HG02763 (cell line): Measurements from ENCODE around the gene RAC2.

Source experiments
- ATAC-seq: cut with Tn5 transposase; IDR thresholded peaks from one replicate; pipeline ENCODE4 v1.9.1; 2021; ENCODE audit warnings: mild to moderate bottlenecking, moderate library complexity; ENCODE audit not compliant: unreplicated experiment

Gene RAC2

GRCh38 chr22:37222440-37222971 lies 21.6 kb downstream of the RAC2 start:
- no peak for ATAC-seq

DNA sequence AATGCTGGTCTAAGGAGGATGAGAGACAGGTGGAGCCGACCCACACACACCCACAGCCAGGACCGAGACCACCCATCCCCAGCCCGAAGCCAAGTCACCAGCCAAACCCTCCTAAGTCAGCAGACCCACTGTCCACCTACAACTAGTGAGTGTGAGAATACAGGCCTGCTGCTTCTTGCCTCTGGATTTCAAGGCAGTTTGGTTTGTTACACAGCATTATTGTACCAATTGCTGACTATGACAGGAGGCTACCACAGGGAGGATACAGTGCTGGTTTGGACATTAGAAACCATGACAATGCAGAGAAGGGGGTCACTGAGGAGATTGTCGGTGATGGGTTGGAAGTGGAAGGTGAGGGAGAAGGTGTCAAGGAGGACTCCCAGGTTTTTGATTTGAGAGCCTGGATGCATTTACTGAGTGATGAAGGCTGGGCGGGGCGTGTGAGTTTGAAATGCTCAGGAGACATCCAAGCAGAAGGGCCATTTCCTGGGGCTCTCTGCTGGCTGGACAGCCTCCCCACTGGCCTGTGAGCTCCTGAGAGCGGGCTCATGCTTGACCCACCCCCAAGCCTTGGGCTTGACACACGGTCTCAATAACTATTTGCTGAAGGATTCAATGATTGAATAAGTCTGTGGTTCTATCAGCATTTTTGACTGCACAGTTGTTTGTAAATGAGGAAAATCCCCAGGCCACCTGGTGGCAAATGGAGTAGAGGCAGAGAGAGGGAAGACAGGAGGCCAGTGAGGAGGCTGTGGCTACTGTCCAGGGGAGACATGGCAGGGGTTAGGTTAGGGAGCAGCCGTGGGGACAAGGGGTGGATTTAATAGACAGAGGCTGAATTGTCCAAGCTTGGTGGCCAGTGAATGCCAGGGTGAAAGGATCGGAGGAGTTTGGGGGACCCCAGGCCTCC lies 22.4 kb downstream of the RAC2 start:
- no peak for ATAC-seq

GRCh38 chr22:37220543-37220981 lies 23.5 kb downstream of the RAC2 start:
- no peak for ATAC-seq

GRCh38 chr22:37219533-37219932 lies 24.5 kb downstream of the RAC2 start:
- ATAC-seq, result no peak

DNA sequence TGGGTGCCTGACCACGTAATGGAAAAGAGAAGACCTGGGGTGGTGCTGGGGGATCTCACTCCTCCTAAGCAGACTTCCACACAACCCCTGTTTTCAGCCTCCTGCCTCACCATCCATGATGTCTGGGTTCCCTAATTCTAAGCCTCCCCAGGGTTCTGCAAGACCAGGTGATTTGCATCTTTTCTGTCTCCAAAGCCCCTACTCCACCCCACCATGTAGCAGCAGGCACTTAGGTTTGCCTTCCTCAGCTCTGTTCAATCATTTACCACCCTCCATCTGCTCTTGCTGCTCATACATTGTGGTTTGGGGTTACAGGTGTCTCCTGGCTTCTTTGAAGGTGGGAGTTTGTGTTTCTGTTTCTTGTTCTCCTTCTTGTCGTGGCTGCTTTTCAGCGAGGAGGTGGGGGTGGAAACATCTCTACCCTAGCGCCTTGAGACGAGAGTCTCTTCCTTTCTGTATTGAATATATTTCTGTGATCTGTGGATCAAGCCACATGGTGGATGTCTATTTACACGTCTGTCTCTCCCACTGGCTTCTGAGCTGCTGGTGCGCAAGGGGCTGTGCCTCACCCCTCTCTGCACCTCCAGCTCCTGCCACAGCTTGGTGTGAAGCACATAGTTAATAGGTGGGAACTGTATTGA lies 25.2 kb downstream of the RAC2 start:
- ATAC-seq, result peak; percentile 86

- no peak for ATAC-seq
Observed at GRCh38 chr22:37218399-37218770, 25.7 kb downstream of the RAC2 start.

DNA sequence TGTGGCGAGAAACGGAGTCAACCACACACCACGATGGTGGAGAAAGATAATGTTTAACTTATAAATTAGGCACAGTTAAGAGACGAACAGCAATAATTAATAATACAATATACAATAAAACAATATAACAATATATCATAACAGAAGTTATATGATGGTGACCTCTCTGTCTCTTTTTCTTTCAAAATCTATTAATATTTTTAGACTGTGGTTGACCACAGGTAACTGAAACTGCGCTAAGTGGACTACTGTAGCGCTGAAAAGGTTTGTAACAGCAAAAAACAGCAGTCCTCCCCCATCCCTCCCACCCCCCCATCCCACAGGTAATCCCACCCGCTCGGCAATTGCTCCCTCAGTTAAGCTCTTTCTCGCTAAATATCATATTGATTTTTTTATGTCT lies 28.2 kb downstream of the RAC2 start:
- ATAC-seq, result no peak

- ATAC-seq, result no peak
Observed at GRCh38 chr22:37214731-37215030, 29.4 kb downstream of the RAC2 start.

GRCh38 chr22:37213941-37214730 lies 29.9 kb downstream of the RAC2 start:
- no peak for ATAC-seq

GRCh38 chr22:37213218-37213855 lies 30.7 kb downstream of the RAC2 start:
- no peak for ATAC-seq

- no peak for ATAC-seq
Observed at GRCh38 chr22:37212174-37212906, 31.7 kb downstream of the RAC2 start, which contains the start of gene SSTR3. Gene SSTR3, minus strand, starts transcription at chr22:37212477. Its CDS starts 4,674 bp downstream, at chr22:37207803.

- no peak for ATAC-seq
Observed at GRCh38 chr22:37211866-37212173, 32.2 kb downstream of the RAC2 start.

DNA sequence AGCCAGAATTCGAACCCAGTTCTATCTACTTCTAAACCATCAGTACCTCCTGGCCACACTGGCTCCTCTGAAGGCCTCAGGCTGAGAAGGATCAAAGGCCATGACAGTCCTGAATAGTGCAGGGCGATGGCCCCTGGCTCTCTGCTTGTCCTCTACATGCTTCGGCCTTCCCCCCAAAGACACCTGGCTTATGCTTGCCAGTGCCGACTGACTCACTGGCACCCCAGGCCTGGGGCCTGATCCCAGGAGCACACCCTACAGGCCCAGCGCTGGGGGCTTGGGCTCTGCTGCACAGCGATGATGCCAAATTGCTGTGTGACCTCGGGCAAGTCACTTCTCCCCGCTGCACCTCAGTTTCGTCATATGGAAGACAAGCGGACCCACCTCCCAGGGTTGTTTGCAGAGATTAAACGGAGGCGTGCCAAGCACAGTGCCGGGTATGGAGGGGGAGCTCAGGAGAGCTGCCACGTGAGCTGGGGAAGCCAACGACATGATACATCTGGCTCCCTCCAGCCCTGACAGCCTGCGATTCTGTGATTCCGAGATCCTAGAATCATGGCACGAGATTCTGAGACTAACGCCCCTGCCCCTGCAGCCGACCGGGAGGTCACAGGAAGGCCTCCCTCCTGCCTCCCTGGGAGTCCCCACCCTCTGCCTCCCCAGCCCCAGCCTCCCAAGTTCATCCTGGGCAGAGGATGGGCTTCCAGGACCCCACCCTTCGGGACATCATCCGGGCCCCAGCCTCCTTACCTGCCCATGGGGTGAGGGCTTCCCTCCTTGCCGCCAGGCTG lies 32.8 kb downstream of the RAC2 start:
- no peak for ATAC-seq

DNA sequence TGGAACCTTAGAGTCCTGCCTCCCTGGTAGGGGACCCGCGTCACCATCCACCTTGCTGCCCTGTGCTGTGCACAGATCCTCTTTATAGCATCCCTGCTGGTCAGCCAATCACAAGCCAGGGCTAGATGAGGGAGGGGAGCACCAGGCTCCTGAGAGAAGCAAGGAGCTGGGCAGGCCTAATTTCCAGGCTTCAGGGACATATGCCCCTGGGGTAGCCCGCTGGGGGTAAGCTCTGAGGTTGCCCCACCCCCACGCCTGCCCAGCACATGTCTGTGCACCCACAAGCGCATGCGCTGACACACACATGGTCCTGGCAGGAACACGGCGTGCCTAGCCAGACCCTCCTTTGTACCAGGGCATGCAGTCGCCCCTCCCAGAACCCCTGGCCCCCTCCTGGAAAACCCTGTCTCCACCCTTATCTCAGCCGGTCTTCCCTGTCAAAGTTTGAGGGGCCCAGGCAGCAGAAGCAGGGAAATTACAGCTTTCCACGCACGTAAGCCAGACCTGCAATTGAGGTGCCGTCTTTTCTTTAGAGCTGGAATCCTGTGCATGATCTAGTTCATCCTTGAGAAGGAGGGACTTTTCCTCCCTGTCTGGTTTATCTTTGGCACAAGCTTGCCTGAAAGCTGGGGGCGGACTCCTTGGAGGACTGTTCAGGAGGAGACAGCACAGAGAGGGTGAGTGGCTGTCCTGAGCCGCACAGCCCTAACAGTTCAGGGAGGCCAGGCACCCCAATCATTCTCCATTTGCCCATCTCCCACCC lies 33.8 kb downstream of the RAC2 start:
- no peak for ATAC-seq

DNA sequence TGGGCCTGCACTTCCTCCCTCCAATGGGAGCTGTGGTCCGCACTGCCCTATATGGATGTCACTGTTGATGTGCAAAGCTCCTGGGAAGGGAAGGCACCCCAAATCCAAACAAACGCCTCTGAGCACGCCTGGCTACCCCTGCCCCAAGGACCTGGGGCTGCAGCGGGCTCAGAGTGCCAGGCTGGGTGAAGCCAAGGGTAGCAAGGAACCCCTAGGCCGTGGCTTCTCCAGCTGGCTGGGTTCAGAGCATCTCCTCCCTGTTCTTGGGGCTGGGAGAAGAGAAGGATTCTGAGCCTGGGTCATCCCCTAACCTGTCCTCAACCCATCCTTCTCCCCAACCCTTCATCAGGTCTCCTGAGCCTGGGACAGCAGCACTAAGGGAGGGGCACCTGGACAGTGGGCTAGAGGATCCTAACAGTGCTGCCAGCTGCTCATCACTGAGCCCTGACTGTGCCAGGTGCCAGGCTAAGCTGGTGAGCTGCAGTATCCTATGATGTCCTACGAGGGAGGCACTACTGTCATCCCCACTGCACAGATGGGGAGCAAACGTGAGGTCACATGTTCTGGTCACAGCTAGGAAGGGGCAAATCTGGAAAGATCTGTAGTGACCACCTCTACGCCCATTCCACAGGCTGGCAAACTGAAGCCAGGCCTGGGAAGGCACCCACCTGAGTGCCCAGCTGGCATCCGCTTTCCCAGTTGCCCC lies 34.8 kb downstream of the RAC2 start:
- ATAC-seq, result no peak

GRCh38 chr22:37208401-37209139 lies 35.5 kb downstream of the RAC2 start:
- ATAC-seq, result no peak

DNA sequence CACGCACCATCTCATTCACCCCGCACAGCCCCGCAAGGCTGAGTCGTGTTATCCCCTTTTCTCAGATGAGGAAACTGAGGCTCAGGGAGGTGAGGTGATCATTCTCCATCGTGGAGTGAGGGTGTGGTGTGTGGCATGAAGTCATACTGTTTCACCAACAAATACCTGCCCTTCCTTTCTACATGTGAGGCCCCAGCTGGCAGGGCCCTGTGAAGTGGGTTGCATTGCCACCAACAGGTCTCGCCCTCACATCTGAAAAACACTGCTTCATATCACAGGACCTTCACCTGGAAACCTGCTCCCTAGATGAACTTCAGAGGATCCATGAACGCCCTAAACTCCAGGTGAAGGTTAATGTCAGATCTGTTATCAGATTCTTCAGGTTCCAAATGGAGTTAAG lies 36.1 kb downstream of the RAC2 start:
- no peak for ATAC-seq
